GM19463 (cell line): ENCODE data around the gene MRAP.
"Not testable (repeated sequence)": the region's sequence is repeated elsewhere in the genome, so short reads cannot be mapped to it uniquely, and the experiment has no call there.

Experiments
- ATAC-seq: cut with Tn5 transposase; IDR thresholded peaks from one replicate; pipeline ENCODE4 v1.9.1; 2021; ENCODE audit warnings: mild to moderate bottlenecking, moderate library complexity; ENCODE audit not compliant: unreplicated experiment

Gene MRAP

DNA sequence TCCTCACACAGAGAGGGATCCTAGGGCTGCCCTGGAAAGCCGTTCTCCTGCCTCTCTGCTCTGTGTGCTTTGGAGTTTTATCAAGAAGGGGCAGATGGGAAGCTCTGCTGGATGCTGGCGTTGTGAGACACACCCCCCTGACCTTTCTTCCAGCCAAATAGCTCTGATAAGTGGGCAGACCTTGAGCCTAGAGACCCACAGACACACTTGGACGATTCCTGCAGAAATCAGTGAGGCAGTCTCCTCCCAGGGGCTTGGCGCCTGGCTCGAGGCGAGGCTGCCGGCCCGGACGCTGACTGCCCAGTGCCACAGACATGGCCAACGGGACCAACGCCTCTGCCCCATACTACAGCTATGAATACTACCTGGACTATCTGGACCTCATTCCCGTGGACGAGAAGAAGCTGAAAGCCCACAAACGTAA, at the start of gene MRAP:
TSS of gene MRAP (plus strand) at position 198 of the 424 bp plus-strand sequence. CDS start at position 315, 117 bp downstream.
- no peak for ATAC-seq

DNA sequence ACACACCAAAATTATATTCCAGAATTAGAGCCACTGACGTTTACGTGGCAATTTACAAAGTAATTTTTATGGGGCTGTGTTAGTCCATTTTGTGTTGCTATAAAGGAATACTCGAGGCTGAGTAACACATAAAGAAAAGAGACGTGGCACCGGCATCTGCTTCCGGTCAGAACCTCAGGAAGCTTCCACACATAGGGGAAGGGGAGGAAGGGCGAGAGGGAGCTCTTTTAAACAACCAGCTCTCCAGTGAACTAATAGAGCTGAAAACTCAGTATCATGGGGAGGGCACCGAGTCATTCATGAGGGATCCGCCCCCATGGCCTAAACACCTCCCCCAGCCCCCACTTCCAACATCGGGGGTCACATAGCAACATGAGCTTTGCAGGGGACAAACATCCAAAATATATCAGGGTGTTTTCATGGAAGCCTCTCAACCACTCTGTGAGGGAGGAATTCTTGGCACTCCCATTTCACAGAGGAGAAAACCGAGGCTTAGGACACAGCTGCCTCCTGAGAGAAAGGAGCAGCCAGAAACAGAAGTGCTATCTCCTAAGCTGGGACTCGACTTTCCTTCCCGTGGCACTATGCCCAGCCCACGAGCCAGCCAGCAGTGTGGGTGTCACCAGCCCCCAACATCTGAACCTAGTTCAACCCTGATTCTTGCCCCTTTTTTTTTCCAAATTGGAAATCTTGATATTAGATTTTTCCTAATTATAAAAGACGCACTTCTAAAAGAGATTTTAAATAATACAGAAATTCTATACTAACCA, 49.0 kb upstream of the MRAP start:
- ATAC-seq = no peak

DNA sequence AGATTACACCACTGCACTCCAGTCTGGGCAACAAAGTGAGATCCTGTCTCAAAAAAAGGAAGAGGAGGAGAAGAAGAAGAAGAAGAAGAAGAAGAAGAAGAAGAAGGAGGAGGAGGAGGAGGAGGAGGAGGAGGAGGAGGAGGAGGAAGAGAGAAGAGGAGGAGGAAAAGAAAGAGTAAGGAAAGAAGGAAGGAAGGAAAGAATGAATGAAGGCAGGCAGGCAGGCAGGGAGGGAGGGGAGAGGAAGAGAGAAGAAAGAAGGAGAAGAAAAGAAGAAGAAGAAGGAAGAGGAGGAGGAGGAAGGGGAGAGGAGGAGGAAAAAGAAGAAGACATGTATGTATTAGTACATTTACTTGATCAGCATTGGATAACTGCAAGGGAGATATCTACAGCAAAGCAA, 46.5 kb upstream of the MRAP start:
- no peak for ATAC-seq

DNA sequence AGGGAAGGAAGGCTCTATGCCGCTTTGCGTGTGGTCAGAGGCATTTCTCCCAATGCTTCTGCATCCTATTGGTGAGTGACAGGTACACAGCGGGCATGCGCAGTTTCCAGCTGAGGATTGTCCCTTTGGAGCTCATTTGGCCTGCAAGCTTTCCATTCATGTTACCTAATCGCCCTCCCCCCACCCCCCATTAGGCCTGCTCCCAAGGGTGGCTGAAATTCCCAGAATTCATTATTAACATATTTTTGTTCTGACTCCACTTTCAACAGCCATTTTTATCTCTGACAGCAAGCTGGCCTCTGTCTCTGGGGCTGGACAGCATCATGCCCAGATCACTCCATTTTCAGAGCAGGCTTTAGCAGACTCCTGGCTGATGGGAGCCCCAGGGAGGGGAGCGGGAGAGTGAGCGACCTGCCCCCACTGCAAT, 45.4 kb upstream of the MRAP start:
- no peak for ATAC-seq

DNA sequence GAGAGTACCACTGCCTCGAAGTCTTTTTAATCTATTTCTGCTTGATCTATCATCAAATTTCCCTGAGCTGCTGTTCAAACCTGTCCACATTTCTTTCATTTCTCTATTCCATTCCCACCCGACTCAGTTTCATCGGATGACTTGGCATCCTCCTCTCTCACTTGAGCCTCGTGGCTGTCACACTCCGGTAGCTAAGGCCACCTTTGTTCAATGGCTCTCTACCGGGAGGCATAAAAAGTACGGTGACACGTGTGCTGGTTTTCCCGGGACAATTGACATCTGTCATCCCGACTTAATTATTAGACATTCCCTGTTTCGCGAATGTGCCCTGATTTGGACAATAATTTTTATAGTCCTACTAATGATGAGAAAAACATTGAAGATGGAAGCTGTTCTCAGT, 42.4 kb upstream of the MRAP start:
- ATAC-seq = no peak

DNA sequence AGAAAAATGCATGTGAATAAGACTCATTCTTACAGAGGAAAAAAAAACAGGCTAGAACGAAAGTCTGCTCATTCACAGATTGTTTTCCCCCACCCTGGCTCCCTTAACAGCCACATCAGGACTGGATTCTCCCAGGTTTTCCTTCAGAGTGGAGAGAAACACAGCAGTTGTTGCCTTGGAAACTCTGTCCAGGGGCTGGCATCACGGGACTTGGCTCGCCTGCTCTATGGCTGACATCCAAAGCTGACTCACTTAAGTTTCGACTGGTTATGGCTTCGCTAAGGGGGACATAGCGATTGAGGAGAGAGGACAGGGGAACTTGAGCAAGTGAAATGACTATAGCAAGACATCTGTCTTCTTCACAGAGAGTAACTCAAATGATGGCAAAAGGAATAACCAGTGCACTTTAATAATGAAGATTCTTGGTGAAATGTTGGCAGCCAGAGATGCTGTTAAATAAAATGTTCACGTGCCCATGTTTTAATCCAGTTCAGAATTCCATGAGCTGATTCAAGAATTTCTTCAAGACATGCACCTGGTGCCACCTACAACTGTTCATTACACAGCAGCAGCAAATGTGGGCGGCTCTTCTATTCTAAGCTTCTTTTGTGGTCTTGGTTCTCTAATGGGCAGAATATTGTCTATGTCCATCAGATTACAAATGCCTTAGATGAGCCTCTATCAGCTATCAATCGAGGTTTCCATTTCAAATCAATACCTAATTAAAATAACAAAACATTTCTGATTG, 41.6 kb upstream of the MRAP start:
- no peak for ATAC-seq

DNA sequence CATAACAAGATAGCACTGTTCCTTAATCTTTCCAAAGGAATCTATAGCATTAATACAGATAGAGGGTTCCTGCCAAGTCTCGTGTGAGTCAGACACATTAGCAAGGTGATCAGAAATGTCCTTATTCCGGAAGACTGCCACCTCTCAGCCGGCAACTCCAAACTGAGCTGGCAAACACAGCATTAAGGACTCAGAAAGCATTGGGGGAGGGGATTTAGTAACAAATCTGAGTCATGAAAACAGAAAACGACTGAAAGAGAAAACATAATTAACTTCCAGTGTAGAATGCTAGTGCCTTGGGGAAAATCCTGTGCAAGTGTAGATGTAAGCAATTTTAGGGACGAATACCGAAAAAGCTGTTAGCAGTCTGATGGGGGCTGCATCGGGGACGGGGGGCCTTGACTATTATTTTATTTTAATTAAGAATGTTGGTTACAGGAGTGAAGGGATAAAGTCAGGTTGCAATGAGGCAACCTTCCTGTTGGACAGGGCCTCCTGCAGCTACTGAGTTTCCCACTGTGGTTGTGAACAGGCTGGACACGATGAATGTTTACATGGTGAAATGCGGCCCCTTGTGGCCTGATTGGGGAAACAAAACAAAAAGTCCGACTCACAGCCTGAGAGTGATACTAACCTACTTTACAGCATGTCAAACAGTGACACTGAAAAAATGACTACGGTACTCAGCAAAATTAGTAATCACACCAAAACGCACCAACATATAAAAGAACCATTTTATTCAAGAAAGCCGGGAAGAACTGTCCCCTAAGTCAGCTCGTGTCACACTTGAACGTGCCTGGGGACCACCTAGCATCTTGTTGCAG, 40.5 kb upstream of the MRAP start:
- ATAC-seq = peak; percentile 74

DNA sequence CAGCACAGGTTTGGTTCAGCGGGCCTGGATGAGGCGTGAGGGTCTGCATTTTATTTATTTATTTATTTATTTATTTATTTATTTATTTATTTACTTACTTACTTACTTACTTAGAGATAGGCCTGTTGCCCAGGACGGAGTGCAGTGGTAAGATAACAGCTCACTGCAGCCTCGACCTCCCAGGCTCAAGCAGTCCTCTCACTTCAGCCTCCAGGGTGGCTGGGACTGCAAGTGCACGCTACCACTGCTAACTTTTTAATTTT, 39.9 kb upstream of the MRAP start:
- ATAC-seq = not testable (repeated sequence)

DNA sequence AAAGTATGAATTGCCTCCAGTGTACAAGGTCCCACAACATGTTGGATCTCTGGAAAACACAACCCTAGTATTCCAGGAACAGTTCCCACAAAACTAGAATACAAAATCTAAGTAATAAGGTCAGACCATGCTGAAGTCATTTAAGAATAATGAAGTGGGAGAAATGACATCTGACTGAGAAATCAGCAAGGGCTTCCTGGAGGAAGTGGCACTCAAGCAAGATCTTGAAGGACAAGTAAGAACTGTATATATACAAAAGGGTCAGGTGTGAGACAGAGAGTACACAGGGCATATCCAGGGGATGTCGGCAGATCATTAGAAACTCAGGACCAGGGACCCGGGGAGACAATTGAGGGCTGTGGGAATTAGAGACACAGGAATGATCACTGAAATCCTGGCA, 38.5 kb upstream of the MRAP start:
- ATAC-seq = no peak

DNA sequence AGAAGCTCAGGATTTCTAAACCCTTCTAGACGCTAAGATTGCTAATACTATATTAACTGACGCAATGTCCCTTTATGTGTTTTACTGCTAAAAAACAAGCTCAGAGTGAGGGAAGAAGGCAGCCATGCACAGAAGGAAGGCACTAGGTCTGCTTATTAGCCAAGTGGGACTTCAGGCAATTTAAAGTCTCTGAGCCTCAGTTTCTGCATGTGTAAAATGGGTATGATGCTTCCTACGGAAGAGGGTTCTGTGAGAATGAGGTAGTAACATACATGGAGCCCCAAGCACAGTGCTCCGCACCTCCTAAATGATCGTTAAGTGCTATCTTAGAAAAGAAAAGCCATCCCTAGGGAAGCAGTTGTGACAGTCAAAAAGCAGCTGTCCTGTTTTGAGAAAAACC, 36.7 kb upstream of the MRAP start:
- no peak for ATAC-seq

DNA sequence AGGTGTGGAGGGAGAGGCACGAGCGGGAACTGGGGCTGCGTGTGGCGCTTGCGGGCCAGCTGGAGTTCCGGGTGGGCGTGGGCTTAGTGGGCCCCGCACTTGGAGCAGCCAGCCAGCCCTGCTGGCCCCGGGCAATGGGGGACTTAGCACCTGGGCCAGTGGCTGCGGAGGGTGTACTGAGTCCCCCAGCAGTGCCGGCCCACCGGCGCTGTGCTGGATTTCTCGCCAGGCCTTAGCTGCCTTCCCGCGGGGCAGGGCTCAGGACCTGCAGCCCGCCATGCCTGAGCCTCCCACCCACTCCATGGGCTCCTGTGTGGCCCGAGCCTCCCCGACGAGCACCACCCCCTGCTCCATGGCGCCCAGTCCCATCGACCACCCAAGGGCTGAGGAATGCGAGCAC, 33.3 kb upstream of the MRAP start:
- not testable (repeated sequence) for ATAC-seq

DNA sequence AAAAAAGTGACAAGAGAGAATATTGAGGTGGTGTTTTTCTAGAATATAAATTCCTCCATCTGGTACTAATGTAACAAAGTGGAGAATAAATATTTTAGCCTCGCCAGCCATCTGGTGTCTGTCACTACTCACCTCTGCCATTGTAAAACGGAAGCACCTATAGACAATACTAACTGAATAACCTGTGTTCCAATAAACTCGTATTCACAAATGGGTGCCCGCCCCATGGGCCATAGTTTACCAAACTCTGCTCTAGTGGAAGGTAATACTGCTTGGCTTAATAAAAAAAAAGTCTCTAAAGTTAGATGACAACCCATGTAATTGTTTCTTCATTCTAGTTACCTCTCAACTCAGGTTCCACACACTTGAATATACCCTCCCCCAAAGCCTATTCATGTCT, 27.9 kb upstream of the MRAP start:
- ATAC-seq = no peak

DNA sequence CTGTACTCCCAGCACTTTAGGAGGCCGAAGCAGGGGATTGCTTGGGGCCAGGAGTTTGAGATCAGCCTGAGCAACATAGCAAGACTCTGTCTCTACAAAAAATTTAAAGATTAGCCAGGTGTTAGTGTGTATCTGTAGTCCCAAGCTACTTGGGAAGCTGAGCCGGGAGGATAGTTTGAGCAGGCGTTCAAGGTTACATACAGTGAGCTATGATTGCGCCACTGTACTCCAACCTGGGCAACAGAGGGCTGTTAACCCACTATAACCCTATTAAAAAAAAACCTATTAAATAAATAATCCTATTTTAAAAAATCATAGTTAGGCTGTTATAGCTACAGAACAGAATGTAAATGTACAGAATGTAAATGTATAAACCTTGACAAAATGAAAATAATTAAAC, 22.0 kb upstream of the MRAP start:
- ATAC-seq = no peak

DNA sequence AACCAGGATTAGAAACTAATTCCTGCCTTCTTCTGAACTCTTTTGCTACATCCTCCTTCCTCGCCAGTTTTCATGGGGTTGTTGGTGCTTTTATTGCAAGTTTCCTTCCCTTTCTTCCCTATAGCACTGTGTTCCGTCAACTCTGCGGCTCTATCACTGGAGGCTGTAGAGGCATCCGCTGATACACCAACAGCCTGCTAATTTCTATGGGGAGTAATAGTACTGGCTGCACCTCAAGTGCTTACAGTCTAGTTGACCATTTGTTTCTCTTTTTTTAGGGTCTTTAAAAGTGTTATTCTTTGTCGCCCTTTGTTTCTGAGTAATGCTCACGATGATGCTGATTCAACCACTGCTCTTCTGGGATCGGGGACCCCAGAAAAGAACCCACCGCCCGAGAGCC, 20.6 kb upstream of the MRAP start:
- no peak for ATAC-seq

DNA sequence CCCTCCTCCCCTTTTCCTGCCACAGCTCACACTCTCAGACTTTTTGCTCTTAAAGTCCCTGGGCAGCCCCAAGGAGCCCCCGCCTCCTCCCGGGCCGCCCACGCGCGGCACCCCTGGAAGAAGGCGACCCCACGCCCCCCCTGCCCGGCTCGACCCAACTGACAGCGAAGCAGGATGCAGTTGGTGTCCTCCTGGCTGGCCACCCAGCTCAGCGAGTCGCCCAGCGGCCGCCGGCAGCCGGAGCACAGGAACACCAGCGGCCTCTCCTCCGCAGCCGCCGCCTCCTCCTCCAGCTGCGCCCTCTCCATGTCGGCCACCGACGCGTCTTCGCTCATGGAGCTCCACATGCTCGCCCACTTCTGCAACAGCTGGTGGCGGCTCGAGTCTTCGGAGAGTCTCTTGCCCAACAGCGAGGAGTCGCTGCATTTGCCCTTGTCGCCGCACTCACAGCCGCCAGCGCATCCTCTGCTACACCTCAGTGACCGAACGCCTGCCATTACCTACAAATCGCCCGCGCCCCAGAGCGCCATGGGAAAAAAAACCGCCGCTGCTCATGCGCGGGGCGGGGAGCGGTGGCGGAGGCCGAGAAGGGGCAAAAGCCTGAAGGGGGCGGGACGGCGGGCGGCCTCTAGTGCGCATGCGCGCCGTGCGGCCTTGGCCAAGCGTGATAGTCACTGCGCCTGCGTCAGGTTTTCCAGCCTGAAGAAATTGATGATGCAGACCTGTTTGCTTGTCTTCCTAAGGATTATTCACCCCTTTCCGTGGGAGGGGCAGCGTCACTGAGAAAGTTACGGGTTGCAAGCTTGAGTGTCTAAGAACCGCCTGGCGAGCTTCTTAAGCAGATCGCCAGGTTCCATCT, 19.9 kb upstream of the MRAP start, which contains the start of gene MIS18A:
TSS of gene MIS18A (minus strand) at position 532 of the 859 bp plus-strand sequence. CDS start at position 497, 35 bp downstream.
- peak; percentile 92 for ATAC-seq

DNA sequence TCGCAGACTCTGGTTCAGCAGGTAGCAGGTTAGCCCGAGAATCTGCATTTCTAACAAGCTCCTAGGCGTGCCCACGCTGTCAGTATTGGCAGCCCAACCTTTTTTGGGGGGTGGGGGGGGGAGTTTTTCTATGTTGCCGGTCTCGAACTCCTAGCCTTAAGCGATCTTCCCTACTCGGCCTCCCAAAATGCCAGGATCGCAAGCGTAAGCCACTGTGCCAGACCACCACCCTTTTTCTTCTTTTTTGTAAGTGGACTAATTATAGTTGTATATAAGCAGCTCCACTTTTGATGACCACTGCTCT, 19.3 kb upstream of the MRAP start:
- ATAC-seq = peak; percentile 14

DNA sequence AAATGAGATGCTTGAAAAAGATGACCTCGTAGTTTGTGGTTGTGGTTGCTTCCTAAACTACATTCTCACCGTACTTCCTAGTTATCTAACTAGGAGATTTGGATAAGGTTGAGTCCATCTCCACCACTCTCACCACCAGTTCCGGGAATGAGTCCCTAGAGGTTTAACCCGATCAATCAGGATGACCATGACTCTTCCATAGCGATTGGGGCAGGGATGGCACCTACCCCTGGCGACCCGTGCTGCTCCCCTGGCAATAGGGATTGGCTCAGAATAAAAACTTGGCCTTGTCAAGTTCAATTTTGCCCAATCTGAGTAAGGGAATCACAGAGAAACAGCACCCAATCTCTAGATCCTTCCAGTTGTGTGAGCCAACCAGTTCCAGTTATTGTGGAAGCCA, 17.1 kb upstream of the MRAP start:
- ATAC-seq = no peak

DNA sequence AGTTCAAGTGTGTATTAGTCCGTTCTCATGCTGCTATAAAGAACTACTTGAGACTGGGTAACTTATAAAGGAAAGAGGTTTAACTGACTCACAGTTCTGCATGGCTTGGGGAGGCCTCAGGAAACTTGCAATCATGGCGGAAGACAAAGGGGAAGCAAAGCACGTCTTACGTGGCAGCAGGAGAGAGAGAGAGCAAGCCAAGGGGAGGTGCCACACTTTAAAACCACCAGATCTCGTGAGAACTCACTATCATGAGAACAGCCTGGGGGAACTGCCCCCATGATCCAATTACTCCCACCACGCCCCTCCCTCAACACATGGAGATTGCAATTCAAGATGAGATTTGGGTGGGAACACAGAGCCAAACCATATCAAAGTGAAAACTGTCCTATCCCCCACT, 15.7 kb upstream of the MRAP start:
- ATAC-seq = no peak

DNA sequence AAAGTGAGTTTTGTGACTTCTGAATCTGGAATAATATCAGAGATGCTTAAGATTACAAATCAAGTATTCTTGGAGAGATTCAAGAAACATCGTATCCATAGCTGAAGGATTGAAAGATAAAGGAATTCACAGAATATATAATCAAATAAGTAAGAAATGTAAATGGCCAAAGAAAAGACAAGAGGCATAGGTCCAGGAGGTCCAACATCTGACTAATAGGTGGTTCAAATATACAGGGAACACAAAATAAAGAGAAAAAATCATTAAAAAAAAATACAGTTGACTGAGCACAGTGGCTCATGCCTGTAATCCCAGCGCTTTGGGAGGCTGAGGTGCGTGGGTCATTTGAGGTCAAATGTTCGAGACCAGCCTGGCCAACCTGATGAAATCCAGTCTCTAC, 13.2 kb upstream of the MRAP start:
- ATAC-seq = no peak

DNA sequence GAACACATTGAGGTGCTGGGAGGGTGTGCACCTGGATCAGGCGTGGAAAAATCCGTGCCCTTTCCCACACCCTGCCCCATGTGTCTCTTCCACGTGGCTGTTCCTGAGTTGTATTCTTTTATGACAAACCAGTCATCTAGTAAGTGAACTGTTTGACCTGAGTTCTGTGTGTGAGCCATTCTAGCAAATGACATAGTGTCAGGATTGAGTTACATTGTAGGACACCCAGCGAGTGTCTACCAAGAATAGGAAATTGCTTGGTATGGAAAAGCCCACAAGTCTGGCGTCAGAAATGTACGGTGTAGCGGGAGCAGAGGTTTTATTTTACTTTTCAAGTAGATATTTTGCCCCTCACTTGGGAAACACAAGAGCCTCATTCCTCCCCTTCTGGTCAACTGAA, 1.2 kb upstream of the MRAP start:
- ATAC-seq = no peak

DNA sequence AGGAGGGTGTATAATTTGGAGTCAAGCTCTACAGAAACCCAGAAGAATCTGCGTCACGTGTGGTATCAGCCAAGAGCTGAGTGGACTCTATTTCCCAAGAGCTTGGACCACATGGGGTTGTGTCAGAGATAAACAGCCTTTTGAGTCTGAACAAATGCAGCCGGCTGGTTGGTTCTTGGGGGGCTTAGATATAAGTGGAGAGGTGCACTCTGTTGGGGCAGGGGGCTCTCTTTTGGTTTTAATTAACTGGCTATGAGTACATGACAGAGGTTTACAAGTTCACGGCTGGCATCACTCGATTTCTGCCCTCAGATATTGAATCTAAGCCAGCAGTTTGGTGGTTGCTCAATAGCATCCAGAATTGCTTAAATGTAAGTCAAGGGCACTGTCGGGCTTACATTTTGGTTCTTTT, 501 bp upstream of the MRAP start:
- ATAC-seq = no peak
